M059J (cell line): ENCODE results near the gene TEFM. TPM values are rescaled to one million over a fixed set of nuclear protein-coding genes. Genes with fewer than 3 reads are reported as not detected.
"Not testable (repeated sequence)": the region's sequence is repeated elsewhere in the genome, so short reads cannot be mapped to it uniquely, and the experiment has no call there.

ENCODE experiments used
- DNase-seq: peaks from one replicate; pipeline ENCODE4 v3.0.0-alpha.2; 2012; ENCODE audit warnings: low read depth
- total RNA-seq: library from RNA; depleted of rRNA; stranded (reverse); fragments of >200 nt; shearing (Covaris generic); gene quantifications from 2 replicates; pipeline ENCODE4 v1.2.3, GENCODE V29; 2014; rRNA removed

The TEFM gene
- 14.0 and 19.4 TPM in 2 replicates for total RNA-seq

- DNase-seq, result peak; percentile 85
Measured at GRCh38 chr17:30906101-30906911, at the start of gene TEFM. Gene TEFM, minus strand, starts transcription at chr17:30906238. Its CDS starts 40 bp downstream, at chr17:30906198.

- DNase-seq, result no peak
Measured at GRCh38 chr17:30954046-30954830, 48.2 kb upstream of the TEFM start.

GRCh38 chr17:30952638-30953393, 46.8 kb upstream of the TEFM start:
- DNase-seq, result no peak

- peak; percentile 72 for DNase-seq
Measured at GRCh38 chr17:30950669-30951399, 44.8 kb upstream of the TEFM start.

- no peak for DNase-seq
Measured at GRCh38 chr17:30950189-30950588, 44.2 kb upstream of the TEFM start.

GRCh38 chr17:30947796-30948195, 41.8 kb upstream of the TEFM start:
- DNase-seq, result no peak

GRCh38 chr17:30942308-30943079, 36.5 kb upstream of the TEFM start:
- peak; percentile 47 for DNase-seq

- DNase-seq, result no peak
Measured at GRCh38 chr17:30939051-30939689, 33.1 kb upstream of the TEFM start.

- DNase-seq, result no peak
Measured at GRCh38 chr17:30933966-30934365, 27.9 kb upstream of the TEFM start.

GRCh38 chr17:30931582-30931981, 25.5 kb upstream of the TEFM start:
- DNase-seq, result not testable (repeated sequence)

GRCh38 chr17:30930495-30930894, 24.5 kb upstream of the TEFM start:
- DNase-seq, result peak; percentile 30

GRCh38 chr17:30929861-30930260, 23.8 kb upstream of the TEFM start:
- DNase-seq, result not testable (repeated sequence)

- no peak for DNase-seq
Measured at GRCh38 chr17:30929081-30929633, 23.1 kb upstream of the TEFM start.

- no peak for DNase-seq
Measured at GRCh38 chr17:30928584-30928983, 22.5 kb upstream of the TEFM start.

GRCh38 chr17:30927756-30928155, 21.7 kb upstream of the TEFM start:
- DNase-seq, result no peak

GRCh38 chr17:30926516-30926915, 20.5 kb upstream of the TEFM start:
- no peak for DNase-seq

- DNase-seq, result no peak
Measured at GRCh38 chr17:30924341-30924740, 18.3 kb upstream of the TEFM start.

- no peak for DNase-seq
Measured at GRCh38 chr17:30922235-30923030, 16.4 kb upstream of the TEFM start.
